ENCODE results near the gene ACVR2B.

Gene ACVR2B

DNA sequence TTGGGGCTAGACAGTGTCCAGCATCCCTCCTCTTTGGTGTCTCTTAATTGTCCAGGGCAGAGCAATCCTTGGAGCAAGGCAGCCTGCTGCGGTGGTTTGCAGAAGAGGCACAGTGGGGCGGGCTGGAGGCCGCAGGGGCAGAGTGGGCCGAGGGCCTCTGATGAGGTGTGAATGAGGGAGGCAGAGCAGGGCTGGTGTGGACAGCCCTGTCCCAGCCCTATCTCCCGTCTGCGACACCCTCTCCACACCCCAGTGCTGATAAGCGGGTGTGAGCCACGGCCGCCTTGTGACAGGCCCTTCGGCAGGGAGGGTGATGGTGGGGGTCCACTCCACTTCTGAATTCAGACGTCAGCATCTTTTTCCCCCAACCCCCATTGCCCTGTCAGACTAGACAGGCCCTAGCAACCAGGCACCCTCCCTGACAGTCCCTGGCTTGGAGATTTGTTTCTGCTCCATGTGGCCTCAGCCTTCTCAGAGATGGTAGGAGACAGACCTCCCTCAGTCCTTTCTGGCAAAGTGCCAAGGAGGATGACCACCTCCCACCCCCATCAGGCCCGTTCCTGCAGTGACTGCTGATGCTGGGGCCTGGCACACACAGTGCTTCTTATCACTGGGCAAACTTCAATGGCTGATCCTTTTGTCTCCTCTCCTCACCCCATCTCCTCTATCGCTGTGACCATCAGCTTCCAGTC, 79.7 kb downstream of the ACVR2B start:
- no peak for DNase-seq

GRCh38 chr3:38534180-38534579, 80.5 kb downstream of the ACVR2B start:
- DNase-seq, result no peak

- no peak for DNase-seq
Observed at GRCh38 chr3:38534604-38535003, 80.9 kb downstream of the ACVR2B start.

GRCh38 chr3:38536671-38537070, 83.0 kb downstream of the ACVR2B start:
- no peak for DNase-seq

DNA sequence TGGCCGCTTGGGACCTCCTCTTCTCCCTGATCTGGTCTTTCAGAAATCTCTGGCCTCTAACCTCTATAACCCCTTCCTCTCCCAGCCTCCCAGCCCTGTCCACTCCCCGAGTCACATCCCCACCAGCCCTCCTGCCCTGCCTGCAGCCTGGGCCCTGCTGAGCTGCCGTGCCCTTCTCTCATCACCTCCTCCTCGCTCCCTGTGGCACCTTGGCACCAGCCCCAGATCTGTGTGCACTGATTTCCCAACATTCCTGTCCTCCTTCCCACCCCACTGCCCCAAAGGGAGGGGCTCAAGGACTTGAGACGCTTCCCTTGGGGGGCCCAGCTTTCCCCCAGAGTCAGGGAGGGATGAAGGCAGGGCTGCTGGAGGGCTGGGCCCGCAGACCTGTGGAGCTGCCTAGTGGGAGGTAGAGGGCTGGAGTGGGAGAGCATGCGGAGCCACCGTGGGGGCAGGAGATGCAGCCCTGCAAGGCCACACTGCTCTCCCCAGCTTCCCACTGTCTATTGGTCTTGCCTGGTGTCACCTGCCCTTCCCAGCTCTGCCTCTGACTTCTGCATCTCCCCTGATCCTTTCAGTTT, 85.2 kb downstream of the ACVR2B start:
- DNase-seq, result no peak

DNA sequence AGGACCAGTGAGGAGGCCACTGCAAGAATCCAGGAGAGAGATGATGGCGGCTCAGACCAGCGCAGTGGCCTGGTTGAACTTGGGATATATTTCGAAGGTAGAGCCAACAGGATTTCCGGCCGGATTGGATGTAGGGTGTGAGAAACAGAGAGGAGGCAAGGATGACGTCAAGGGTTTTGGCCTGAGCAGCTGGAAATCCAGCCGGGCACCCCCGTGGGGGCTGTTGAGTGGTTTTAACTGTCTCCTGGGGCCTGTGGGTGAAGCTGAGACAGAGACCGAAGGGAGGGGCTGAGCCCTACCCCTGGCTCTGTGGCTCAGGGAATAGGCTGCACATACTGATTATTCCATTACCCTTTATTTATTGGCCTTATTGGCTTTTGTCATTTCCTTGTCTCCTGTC, 88.1 kb downstream of the ACVR2B start:
- DNase-seq, result no peak

All from amniotic stem cell (primary cell).